Testis (tissue), 2 donors: ENCODE results near the gene MED27.

Experiments used
- POLR2A ChIP-seq: fragments of 450-650 bp; IDR thresholded peaks from one replicate; pipeline ENCODE4 v1.6.1; 2017; ENCODE audit warnings: antibody characterized with exemption, mild to moderate bottlenecking, moderate library complexity
- TF ChIP-seq, protein P1 (sequence below), 3 experiments: fragments of 450-650 bp in 2 of 3; fragments of 200-600 bp in 1 of 3; sonication (generic) in 1 of 3; IDR thresholded peaks; one replicate each; pipeline ENCODE4 v1.5.1; 2016 to 2019; ENCODE audit warnings: antibody characterized with exemption in 3 of 3, mild to moderate bottlenecking in 2 of 3, moderate library complexity in 1 of 3

DNA sequence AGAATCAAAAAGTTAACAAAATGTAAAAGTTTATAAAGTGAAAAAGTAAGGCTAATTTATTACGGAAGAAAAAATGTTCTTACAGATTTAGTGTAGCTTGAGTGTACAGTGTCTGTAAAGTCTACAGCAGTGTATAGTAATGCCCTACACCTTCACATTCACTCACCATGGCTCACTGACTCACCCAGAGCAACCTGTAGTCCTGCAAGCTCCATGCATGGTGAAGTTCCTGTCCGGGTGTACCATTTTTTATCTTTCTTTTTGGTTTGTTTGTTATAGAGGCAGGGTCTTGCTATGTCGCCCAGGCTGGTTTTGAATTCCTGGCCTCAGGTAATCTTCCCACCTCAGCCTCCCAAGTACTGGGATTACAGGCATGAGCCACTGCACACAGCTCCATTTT, 93.6 kb downstream of the MED27 start:
- TF ChIP-seq, protein P1, sequence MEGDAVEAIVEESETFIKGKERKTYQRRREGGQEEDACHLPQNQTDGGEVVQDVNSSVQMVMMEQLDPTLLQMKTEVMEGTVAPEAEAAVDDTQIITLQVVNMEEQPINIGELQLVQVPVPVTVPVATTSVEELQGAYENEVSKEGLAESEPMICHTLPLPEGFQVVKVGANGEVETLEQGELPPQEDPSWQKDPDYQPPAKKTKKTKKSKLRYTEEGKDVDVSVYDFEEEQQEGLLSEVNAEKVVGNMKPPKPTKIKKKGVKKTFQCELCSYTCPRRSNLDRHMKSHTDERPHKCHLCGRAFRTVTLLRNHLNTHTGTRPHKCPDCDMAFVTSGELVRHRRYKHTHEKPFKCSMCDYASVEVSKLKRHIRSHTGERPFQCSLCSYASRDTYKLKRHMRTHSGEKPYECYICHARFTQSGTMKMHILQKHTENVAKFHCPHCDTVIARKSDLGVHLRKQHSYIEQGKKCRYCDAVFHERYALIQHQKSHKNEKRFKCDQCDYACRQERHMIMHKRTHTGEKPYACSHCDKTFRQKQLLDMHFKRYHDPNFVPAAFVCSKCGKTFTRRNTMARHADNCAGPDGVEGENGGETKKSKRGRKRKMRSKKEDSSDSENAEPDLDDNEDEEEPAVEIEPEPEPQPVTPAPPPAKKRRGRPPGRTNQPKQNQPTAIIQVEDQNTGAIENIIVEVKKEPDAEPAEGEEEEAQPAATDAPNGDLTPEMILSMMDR (IDR thresholded peaks at IDR 0.05), result no peak
- TF ChIP-seq POLR2A, result no peak
